Peyer's patch (tissue), 4 donors: Measurements from ENCODE around the gene ADIPOR2.

Experiments used
- POLR2A ChIP-seq, 2 donors: fragments of 450-650 bp; IDR thresholded peaks; one replicate each; pipeline ENCODE4 v1.5.1; 2017; ENCODE audit warnings: antibody characterized with exemption in 2 of 2, mild to moderate bottlenecking in 2 of 2, moderate library complexity in 2 of 2
- TF ChIP-seq, protein P1 (sequence below), 6 experiments: fragments of 450-650 bp in 4 of 6; fragments of 200-600 bp in 2 of 6; sonication (generic) in 1 of 6; IDR thresholded peaks; one replicate each; pipeline ENCODE4 v1.5.1; 2017 to 2019; ENCODE audit warnings: antibody characterized with exemption in 6 of 6, mild to moderate bottlenecking in 3 of 6, moderate library complexity in 1 of 6

DNA sequence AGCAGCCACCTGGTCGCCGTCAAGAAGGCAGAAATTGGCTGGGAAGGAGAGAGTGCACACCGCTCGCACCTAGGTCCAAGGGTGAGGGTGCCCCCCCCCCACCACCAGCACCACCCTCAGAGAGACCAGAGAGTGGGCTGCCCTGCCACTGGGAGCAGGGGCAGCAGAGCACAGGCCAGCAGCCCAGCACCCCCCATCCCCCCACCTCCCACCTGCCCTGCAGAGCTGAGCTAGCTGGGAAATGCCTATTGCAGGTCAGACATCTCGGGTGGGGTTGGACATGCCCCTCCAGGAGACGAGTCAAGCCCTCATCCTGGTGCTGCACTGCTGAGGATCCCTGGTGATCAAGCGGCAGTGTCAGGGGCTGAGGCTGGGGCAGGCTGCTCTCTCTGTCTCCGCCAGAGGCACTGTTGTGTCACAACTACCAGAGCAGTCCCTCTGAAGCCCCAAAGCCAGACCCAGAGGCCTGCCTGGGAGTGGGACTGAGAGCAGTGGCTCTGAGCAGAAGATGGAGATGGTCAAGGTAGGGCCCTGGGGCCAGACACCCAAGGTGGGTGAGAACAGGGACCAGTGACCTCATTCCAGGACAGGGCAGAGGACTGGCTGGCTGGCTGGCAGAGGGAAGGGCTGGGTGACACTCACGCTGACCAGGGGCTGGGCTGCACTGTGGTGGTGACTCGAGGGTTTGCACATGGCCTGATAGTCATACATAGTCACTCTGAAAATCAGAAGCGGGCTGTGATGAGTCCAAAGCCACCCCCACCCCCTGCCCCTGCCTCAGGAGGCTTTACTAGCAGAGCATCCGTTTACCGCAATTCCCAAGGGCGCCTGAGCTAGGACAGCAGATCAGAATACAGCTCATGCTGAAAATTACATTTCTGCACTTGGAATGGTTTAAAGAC is 109.8 kb downstream of the ADIPOR2 start:
- TF ChIP-seq, protein P1, sequence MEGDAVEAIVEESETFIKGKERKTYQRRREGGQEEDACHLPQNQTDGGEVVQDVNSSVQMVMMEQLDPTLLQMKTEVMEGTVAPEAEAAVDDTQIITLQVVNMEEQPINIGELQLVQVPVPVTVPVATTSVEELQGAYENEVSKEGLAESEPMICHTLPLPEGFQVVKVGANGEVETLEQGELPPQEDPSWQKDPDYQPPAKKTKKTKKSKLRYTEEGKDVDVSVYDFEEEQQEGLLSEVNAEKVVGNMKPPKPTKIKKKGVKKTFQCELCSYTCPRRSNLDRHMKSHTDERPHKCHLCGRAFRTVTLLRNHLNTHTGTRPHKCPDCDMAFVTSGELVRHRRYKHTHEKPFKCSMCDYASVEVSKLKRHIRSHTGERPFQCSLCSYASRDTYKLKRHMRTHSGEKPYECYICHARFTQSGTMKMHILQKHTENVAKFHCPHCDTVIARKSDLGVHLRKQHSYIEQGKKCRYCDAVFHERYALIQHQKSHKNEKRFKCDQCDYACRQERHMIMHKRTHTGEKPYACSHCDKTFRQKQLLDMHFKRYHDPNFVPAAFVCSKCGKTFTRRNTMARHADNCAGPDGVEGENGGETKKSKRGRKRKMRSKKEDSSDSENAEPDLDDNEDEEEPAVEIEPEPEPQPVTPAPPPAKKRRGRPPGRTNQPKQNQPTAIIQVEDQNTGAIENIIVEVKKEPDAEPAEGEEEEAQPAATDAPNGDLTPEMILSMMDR (IDR thresholded peaks at IDR 0.05) = peak in 3 of 6 experiments; percentile 55 to 69 (median 58)
- TF ChIP-seq POLR2A (IDR thresholded peaks at IDR 0.05) = no peak
